HG03039 (cell line): ENCODE measurements around the gene NUDT19.
"Not testable (repeated sequence)": the region's sequence is repeated elsewhere in the genome, so short reads cannot be mapped to it uniquely, and the experiment has no call there.

Experiments used
- ATAC-seq: cut with Tn5 transposase; IDR thresholded peaks from one replicate; pipeline ENCODE4 v1.9.1; 2021; ENCODE audit warnings: mild to moderate bottlenecking, moderate library complexity; ENCODE audit not compliant: unreplicated experiment

NUDT19 gene

GRCh38 chr19:32708457-32708856 lies 16.8 kb downstream of the NUDT19 start:
- no peak for ATAC-seq

GRCh38 chr19:32709032-32709431 lies 17.4 kb downstream of the NUDT19 start:
- ATAC-seq, result no peak

- no peak for ATAC-seq
Observed at GRCh38 chr19:32711747-32712146, 20.1 kb downstream of the NUDT19 start.

- not testable (repeated sequence) for ATAC-seq
Observed at GRCh38 chr19:32716203-32716602, 24.6 kb downstream of the NUDT19 start.

- no peak for ATAC-seq
Observed at GRCh38 chr19:32717496-32717895, 25.9 kb downstream of the NUDT19 start.

GRCh38 chr19:32718286-32718685 lies 26.7 kb downstream of the NUDT19 start:
- no peak for ATAC-seq

- no peak for ATAC-seq
Observed at GRCh38 chr19:32719611-32720059, 28.0 kb downstream of the NUDT19 start, which contains the start of gene TDRD12. TDRD12 (plus strand) TSS chr19:32719767; CDS start chr19:32720073, 306 bp downstream.

GRCh38 chr19:32720216-32720935 lies 28.8 kb downstream of the NUDT19 start:
- no peak for ATAC-seq

GRCh38 chr19:32720936-32721250 lies 29.3 kb downstream of the NUDT19 start:
- ATAC-seq, result no peak

GRCh38 chr19:32735936-32736335 lies 44.3 kb downstream of the NUDT19 start:
- no peak for ATAC-seq

GRCh38 chr19:32743021-32743420 lies 51.4 kb downstream of the NUDT19 start:
- ATAC-seq, result no peak

GRCh38 chr19:32743447-32743846 lies 51.8 kb downstream of the NUDT19 start:
- no peak for ATAC-seq

- ATAC-seq, result no peak
Observed at GRCh38 chr19:32744555-32745325, 53.1 kb downstream of the NUDT19 start.

GRCh38 chr19:32745594-32746251 lies 54.1 kb downstream of the NUDT19 start:
- ATAC-seq, result not testable (repeated sequence)

GRCh38 chr19:32746631-32747196 lies 55.1 kb downstream of the NUDT19 start:
- ATAC-seq, result not testable (repeated sequence)

GRCh38 chr19:32748497-32748896 lies 56.9 kb downstream of the NUDT19 start:
- ATAC-seq, result no peak

GRCh38 chr19:32748948-32749347 lies 57.3 kb downstream of the NUDT19 start:
- ATAC-seq, result no peak

GRCh38 chr19:32749361-32749760 lies 57.7 kb downstream of the NUDT19 start:
- no peak for ATAC-seq

GRCh38 chr19:32750441-32751055 lies 58.9 kb downstream of the NUDT19 start:
- ATAC-seq, result no peak

- no peak for ATAC-seq
Observed at GRCh38 chr19:32751066-32751465, 59.4 kb downstream of the NUDT19 start.

- ATAC-seq, result no peak
Observed at GRCh38 chr19:32757189-32757588, 65.6 kb downstream of the NUDT19 start.
